ENCODE measurements around the gene OVCA2.

DNA sequence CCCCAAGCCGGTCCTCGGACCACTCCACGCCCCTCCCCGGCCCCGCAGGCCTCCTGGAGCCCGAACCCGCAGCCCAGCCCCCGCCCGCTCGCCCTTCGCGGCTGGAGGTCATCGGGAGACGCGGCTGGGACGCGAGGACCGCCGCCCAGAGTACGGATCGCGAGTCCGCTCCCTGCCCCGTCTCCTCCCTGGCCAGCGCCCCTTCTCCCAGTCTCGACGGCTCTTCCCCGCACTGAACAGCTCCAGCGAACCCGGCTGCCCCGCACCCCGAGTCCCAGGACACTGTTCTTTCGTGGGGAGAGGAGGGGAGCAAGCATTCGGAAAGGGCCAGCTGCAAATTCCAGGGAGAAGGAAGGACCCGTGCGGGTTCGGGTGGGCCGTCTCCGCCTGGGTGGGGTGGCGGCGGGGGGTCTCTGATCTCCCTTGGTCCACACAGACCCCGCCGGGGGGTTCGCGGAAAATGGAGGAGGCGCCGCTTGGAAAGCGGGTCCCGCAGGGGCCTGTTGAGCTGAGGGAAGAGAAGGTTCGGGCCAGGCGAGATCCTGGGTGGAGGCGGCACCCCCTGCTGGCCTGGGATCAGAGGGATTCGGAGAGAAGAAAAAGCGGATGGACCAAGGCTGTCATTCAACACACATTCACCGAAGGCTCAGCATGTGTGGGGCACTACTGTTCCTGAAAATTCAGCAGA lies 16.1 kb upstream of the OVCA2 start:
- TF ChIP-seq, protein P1, sequence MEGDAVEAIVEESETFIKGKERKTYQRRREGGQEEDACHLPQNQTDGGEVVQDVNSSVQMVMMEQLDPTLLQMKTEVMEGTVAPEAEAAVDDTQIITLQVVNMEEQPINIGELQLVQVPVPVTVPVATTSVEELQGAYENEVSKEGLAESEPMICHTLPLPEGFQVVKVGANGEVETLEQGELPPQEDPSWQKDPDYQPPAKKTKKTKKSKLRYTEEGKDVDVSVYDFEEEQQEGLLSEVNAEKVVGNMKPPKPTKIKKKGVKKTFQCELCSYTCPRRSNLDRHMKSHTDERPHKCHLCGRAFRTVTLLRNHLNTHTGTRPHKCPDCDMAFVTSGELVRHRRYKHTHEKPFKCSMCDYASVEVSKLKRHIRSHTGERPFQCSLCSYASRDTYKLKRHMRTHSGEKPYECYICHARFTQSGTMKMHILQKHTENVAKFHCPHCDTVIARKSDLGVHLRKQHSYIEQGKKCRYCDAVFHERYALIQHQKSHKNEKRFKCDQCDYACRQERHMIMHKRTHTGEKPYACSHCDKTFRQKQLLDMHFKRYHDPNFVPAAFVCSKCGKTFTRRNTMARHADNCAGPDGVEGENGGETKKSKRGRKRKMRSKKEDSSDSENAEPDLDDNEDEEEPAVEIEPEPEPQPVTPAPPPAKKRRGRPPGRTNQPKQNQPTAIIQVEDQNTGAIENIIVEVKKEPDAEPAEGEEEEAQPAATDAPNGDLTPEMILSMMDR (optimal IDR thresholded peaks at IDR 0.05 in 1 of 3, IDR thresholded peaks at IDR 0.05 in 1 of 3, conservative IDR thresholded peaks at IDR 0.05 in 1 of 3; ENCODE audit: extremely low read depth in 1 of 3, insufficient read depth in 2 of 3, low read length in 3 of 3) = peak; percentile 84 to 91 (median 88)
- TF ChIP-seq EZH2 (IDR thresholded peaks at IDR 0.05; ENCODE audit: low read length) = no peak

Measured in keratinocyte (primary cell).